GM12878 (cell line): ENCODE data around the gene PCSK2. TPM values are rescaled to one million over a fixed set of nuclear protein-coding genes. Genes with fewer than 3 reads are reported as not detected.

Experiments used
- ATAC-seq: fragments of 200-7000 bp; cut with Tn5 transposase; 3 replicates; pipeline ENCODE4 v1.9.1; 2020; ENCODE audit warnings: mild to moderate bottlenecking, moderate library complexity
- BruUV-seq: library from RNA; stranded (reverse); fragments of 400-500 nt; replicated peaks from 2 replicates; lab custom pipeline; 2021; lab: Mats Ljungman, UMichigan
- CTCF ChIA-PET: fragments of 300-600 bp; sonication (Branson Sonifier 250); formaldehyde crosslinking; extraction: SDS; loops from one replicate; lab custom pipeline; 2021; ENCODE audit warnings: inconsistent platforms; lab: Yijun Ruan, JAX
- POLR2A ChIA-PET: fragments of 350-600 bp; formaldehyde crosslinking; extraction: SDS; loops from one replicate; lab custom pipeline; 2021; ENCODE audit warnings: inconsistent platforms; lab: Charles Lee
- RAD21 ChIA-PET: fragments of 300-600 bp; sonication (Branson Sonifier 250); formaldehyde crosslinking; loops from one replicate; lab custom pipeline; 2023; ENCODE audit warnings: antibody characterized with exemption; ENCODE audit not compliant: unreplicated experiment; lab: Charles Lee
- SMC1A ChIA-PET: fragments of 300-600 bp; sonication (Branson Sonifier 250); formaldehyde crosslinking; loops from one replicate; lab custom pipeline; 2023; ENCODE audit not compliant: unreplicated experiment, uncharacterized antibody; lab: Charles Lee
- DNase-seq: peaks from one replicate; pipeline ENCODE4 v3.0.0-alpha.2; 2011; ENCODE audit warnings: low read depth, low spot score
- FAIRE-seq: peaks from 3 replicates; lab custom pipeline; 2011; peaks lifted over from hg19 to GRCh38; lab: Jason Lieb, UNC
- H2AFZ ChIP-seq: 2 replicates; pipeline ENCODE4 v1.6.0; 2011; ENCODE audit warnings: low read depth, low read length, control low read depth; ENCODE audit not compliant: control insufficient read depth
- H3K27ac ChIP-seq: 2 replicates; pipeline ENCODE4 v1.5.1; 2011; ENCODE audit warnings: control low read depth; ENCODE audit not compliant: control insufficient read depth, insufficient read depth
- H3K27me3 ChIP-seq, 2 experiments: replicated peaks in 1 of 2; 2 replicates each; pipeline versions ENCODE4 v1.6.0 to v1.6.1; 2011; ENCODE audit warnings: low read length in 1 of 2; ENCODE audit not compliant: control insufficient read depth in 2 of 2, insufficient read depth in 2 of 2
- H3K36me3 ChIP-seq, 2 experiments: 2 replicates each; pipeline ENCODE4 v1.5.1; 2011; ENCODE audit warnings: low read length in 1 of 2; ENCODE audit not compliant: control insufficient read depth in 2 of 2, insufficient read depth in 2 of 2
- H3K4me1 ChIP-seq: 2 replicates; pipeline ENCODE4 v1.6.1; 2011; ENCODE audit warnings: mild to moderate bottlenecking, low read length, moderate library complexity, mixed read lengths; ENCODE audit not compliant: control insufficient read depth, insufficient read depth
- H3K4me2 ChIP-seq: 2 replicates; pipeline ENCODE4 v1.6.0; 2011; ENCODE audit warnings: control low read depth; ENCODE audit not compliant: control insufficient read depth, insufficient read depth
- H3K4me3 ChIP-seq: fragments of 200-600 bp; sonication (generic); 2 replicates; pipeline ENCODE4 v1.5.1; 2016
- H3K79me2 ChIP-seq: 2 replicates; pipeline ENCODE4 v1.6.0; 2011; ENCODE audit warnings: low read length; ENCODE audit not compliant: control insufficient read depth, insufficient read depth
- H3K9ac ChIP-seq: 2 replicates; pipeline ENCODE4 v1.8.0; 2011; ENCODE audit warnings: low read length, control low read depth, mixed read lengths; ENCODE audit not compliant: control insufficient read depth, insufficient read depth
- H3K9me3 ChIP-seq: replicated peaks from 3 replicates; pipeline ENCODE4 v1.5.1; 2011; ENCODE audit warnings: mild to moderate bottlenecking, low read length; ENCODE audit not compliant: control insufficient read depth, insufficient read depth
- H4K20me1 ChIP-seq: 2 replicates; pipeline ENCODE4 v1.6.0; 2011; ENCODE audit not compliant: control insufficient read depth, insufficient read depth
- ASH2L ChIP-seq: fragments of 300-600, 200-600 bp; sonication (generic); IDR thresholded peaks from 2 replicates; pipeline ENCODE4 v1.6.1; 2017; ENCODE audit warnings: low read depth, mild to moderate bottlenecking, borderline replicate concordance
- CEBPZ ChIP-seq: fragments of 150-350 bp; IDR thresholded peaks from 2 replicates; pipeline ENCODE4 v1.6.1; 2016; ENCODE audit warnings: low read depth, low read length
- GATAD2B ChIP-seq: fragments of 450-650 bp; conservative IDR thresholded peaks from 2 replicates; pipeline ENCODE4 v1.6.1; 2017; ENCODE audit warnings: low read depth, mild to moderate bottlenecking, moderate library complexity
- MEF2A ChIP-seq: IDR thresholded peaks from 2 replicates; pipeline ENCODE4 v1.6.1; 2011; ENCODE audit warnings: low read depth, mild to moderate bottlenecking, low read length, moderate library complexity; ENCODE audit not compliant: insufficient read depth
- NFIC ChIP-seq: IDR thresholded peaks from 2 replicates; pipeline ENCODE4 v1.6.1; 2012; ENCODE audit warnings: low read depth, mild to moderate bottlenecking, inconsistent platforms, low read length, moderate library complexity
- NKRF ChIP-seq: fragments of 450-650 bp; conservative IDR thresholded peaks from 2 replicates; pipeline ENCODE4 v1.6.1; 2017; ENCODE audit warnings: mild to moderate bottlenecking, moderate library complexity
- PKNOX1 ChIP-seq: fragments of 450-650 bp; IDR thresholded peaks from 2 replicates; pipeline ENCODE4 v1.6.1; 2016; ENCODE audit warnings: mild to moderate bottlenecking
- PRDM15 ChIP-seq: fragments of 450-650 bp; formaldehyde crosslinking; IDR thresholded peaks from 2 replicates; pipeline ENCODE4 v1.4.0; 2020; ENCODE audit warnings: mild to moderate bottlenecking, moderate library complexity
- YBX1 ChIP-seq: fragments of 450-650 bp; IDR thresholded peaks from 2 replicates; pipeline ENCODE4 v1.6.1; 2016; ENCODE audit warnings: antibody characterized with exemption
- ZNF217 ChIP-seq: fragments of 450-650 bp; IDR thresholded peaks from 2 replicates; pipeline ENCODE4 v1.6.1; 2017; ENCODE audit warnings: antibody characterized with exemption, mild to moderate bottlenecking
- WGBS: methylation state at CpG from one replicate; pipeline ENCODE4 v1.1.6; 2016; ENCODE audit warnings: low lambda C conversion rate; ENCODE audit not compliant: insufficient replicate concordance, insufficient coverage; ENCODE audit errors: missing lambda C conversion rate; 5-methylcytosine and 5-hydroxymethylcytosine counted together
- in situ Hi-C: fragments of 300-500 bp; cut with MboI; formaldehyde crosslinking; loops from 9 replicates; pipeline ENCODE4 v1.14.3; 2018; ENCODE audit warnings: mixed read lengths
- intact Hi-C: fragments of 100-400 bp; cut with micrococcal nuclease; formaldehyde crosslinking; loops from one replicate; pipeline ENCODE4 v1.14.2; 2022; ENCODE audit not compliant: unreplicated experiment
- polyA plus RNA-seq, 11 experiments: library from polyadenylated mRNA; depleted of rRNA in 4 of 11; unstranded in 6 of 11; stranded (reverse) in 5 of 11; fragments of >200 nt; fragmentation: Nextera tagmentation in 4 of 11; fragmentation: Illumina TruSeq in 1 of 11; extraction: Ambion mirVana in 4 of 11; extraction: Trizol in 1 of 11; gene quantifications; 1 replicate in 1 of 11; 2 replicates in 10 of 11; pipeline versions ENCODE4 v1.2.1 to v1.2.3, GENCODE V29; 2011 to 2016; ENCODE audit warnings: inconsistent platforms in 2 of 11, missing spikeins in 2 of 11, low read depth in 1 of 11
- total RNA-seq, 4 experiments: library from RNA; depleted of rRNA in 3 of 4; stranded (reverse); fragments of >200 nt in 3 of 4; fragmentation: Illumina TruSeq in 1 of 4; extraction: Trizol in 1 of 4; gene quantifications; 2 replicates each; pipeline versions ENCODE4 v1.2.1 to v1.2.3, GENCODE V29; 2013 to 2021

The PCSK2 gene
- total and polyA plus RNA-seq, 10 of the 15 experiments (the other 5 are each of a cell fraction or from before 2014, with no cell fraction given): not detected

- no peak for TF ChIP-seq ASH2L
Observed at GRCh38 chr20:17457079-17457478, 230.2 kb downstream of the PCSK2 start (continued).

- RAD21 ChIA-PET: no interaction called here
- H3K4me2 ChIP-seq: no peak overlapping the region
- no TSS peak for BruUV-seq
- in situ Hi-C loops: no loop called here
- POLR2A ChIA-PET: no interaction called here
- H3K4me3 ChIP-seq: no peak overlapping the region
- SMC1A ChIA-PET: no interaction called here
- H3K9me3 ChIP-seq: no peaks in the 10 kb centered on the region
- CTCF ChIA-PET: no interaction called here
- H2AFZ ChIP-seq: no peak overlapping the region
- H3K27ac ChIP-seq: no peak overlapping the region
- no peak for DNase-seq
- 52% methylated on average over 6 of the region's 6 CpGs for WGBS
- no peaks in the 10 kb centered on the region for H3K36me3 ChIP-seq
- no peak overlapping the region for H3K9ac ChIP-seq
- FAIRE-seq: no peak
- intact Hi-C loops: no loop called here
- no peaks in the 10 kb centered on the region for H3K4me1 ChIP-seq
- H3K79me2 ChIP-seq: no peaks in the 10 kb centered on the region
- H3K27me3 ChIP-seq: no peaks in the 10 kb centered on the region; a peak in 1 of 4 replicates
- no peaks in the 10 kb centered on the region for H4K20me1 ChIP-seq
- no peak for ATAC-seq
- no peak for TF ChIP-seq NFIC
- TF ChIP-seq NKRF: no peak
- no peak for TF ChIP-seq GATAD2B
- no peak for TF ChIP-seq ZNF217
- no peak for TF ChIP-seq PKNOX1
- TF ChIP-seq CEBPZ: no peak
- no peak for TF ChIP-seq MEF2A
- no peak for TF ChIP-seq PRDM15 (CRISPR knock-in tag)
- TF ChIP-seq YBX1: no peak
Observed at GRCh38 chr20:17457588-17458190, 230.8 kb downstream of the PCSK2 start.
